Motor neuron (in vitro differentiated cells): ENCODE results near the gene MUC6. TPM values are rescaled to one million over a fixed set of nuclear protein-coding genes. Genes with fewer than 3 reads are reported as not detected.

Experiments
- ATAC-seq, 8 experiments: fragments of 200-7000 bp; cut with Tn5 transposase; replicated peaks in 6 of 8; 2 replicates each; pipeline ENCODE4 v1.8.0; 2021; ENCODE audit warnings: mild to moderate bottlenecking in 8 of 8, moderate library complexity in 8 of 8
- H3K27ac ChIP-seq, 2 donors: fragments of 250-450 bp; sonication (Bioruptor Pico); 2 replicates each; pipeline ENCODE4 v1.9.0; 2021; ENCODE audit warnings: antibody characterized with exemption in 2 of 2, mild to moderate bottlenecking in 2 of 2, moderate library complexity in 1 of 2
- H3K4me1 ChIP-seq, 2 donors: fragments of 250-450 bp; sonication (Bioruptor Pico); replicated peaks in 1 of 2; 2 replicates each; pipeline ENCODE4 v1.6.1; 2021; ENCODE audit warnings: antibody characterized with exemption in 2 of 2, mild to moderate bottlenecking in 2 of 2, moderate library complexity in 1 of 2
- H3K4me3 ChIP-seq, 5 donors: fragments of 250-450 bp; sonication (Bioruptor Pico); 2 replicates each; pipeline ENCODE4 v1.9.0; 2021; ENCODE audit warnings: antibody characterized with exemption in 5 of 5, mild to moderate bottlenecking in 5 of 5, moderate library complexity in 4 of 5
- WGBS, 10 experiments: fragments of 450-650 bp; shearing (Covaris generic); methylation state at CpG; one replicate each; pipeline ENCODE4 v1.0.0; 2022; 5-methylcytosine and 5-hydroxymethylcytosine counted together
- in situ Hi-C, 9 experiments: fragments of 400-800 bp; cut with MboI; loops; one replicate each; pipeline ENCODE4 v1.15.0; 2021; ENCODE audit warnings: low sequenced_read_pairs in 9 of 9, low pct_unique_long_range_greater_than_20kb in 2 of 9; ENCODE audit not compliant: unreplicated experiment in 9 of 9
- total RNA-seq, 8 experiments: library from RNA; unstranded; fragments of 300-600 nt; gene quantifications; 2 replicates each; pipeline versions ENCODE4 v1.2.3 to v1.2.4, GENCODE V29; 2022

The MUC6 gene
- total RNA-seq, 8 experiments from 2014 or later, result under 0.01 to 1.9 (median 0.82) TPM

- ATAC-seq, result peak; percentile 71 to 96 (median 92)
- 0 to 100% (median 50%) methylated on average over 1 to 8 of the region's 22 CpGs; no CpG with 5 or more reads in 2 of the 10 experiments for WGBS, 10 experiments
- in situ Hi-C loops, result no loop called here
- H3K27ac ChIP-seq, result peak overlapping the region; percentile 83 to 88
- H3K4me3 ChIP-seq, result peak overlapping the region in 1 of 5 donors; percentile 10
- H3K4me1 ChIP-seq, result peaks cover 8 to 31% of the 10 kb centered on the region in 2 donors
Observed at GRCh38 chr11:995752-996420, 40.6 kb downstream of the MUC6 start.

GRCh38 chr11:995044-995751 is 41.3 kb downstream of the MUC6 start:
- ATAC-seq, result no peak
- Histone ChIP-seq H3K27ac (no peak overlapping the region), H3K4me3 (no peak overlapping the region), H3K4me1 (peaks cover 8 to 24% of the 10 kb centered on the region in 2 donors)
- in situ Hi-C loops, result no loop called here
- WGBS, 10 experiments, result 88 to 100% (median 95%) methylated on average over 2 to 3 of the region's 16 CpGs; no CpG with 5 or more reads in 6 of the 10 experiments

- Histone ChIP-seq H3K27ac (no peak overlapping the region), H3K4me3 (no peak overlapping the region), H3K4me1 (peaks cover 8 to 22% of the 10 kb centered on the region in 2 donors)
- 78 to 100% (median 91%) methylated on average over 2 to 5 of the region's 35 CpGs; no CpG with 5 or more reads in 7 of the 10 experiments for WGBS, 10 experiments
- in situ Hi-C loops, result no loop called here
- ATAC-seq, result no peak
Observed at GRCh38 chr11:993632-994167, 42.8 kb downstream of the MUC6 start.

- Histone ChIP-seq H3K27ac (no peak overlapping the region), H3K4me1 (peaks cover 8 to 17% of the 10 kb centered on the region in 2 donors), H3K4me3 (no peak overlapping the region)
- ATAC-seq, result no peak
- in situ Hi-C loops, result no loop called here
- 86 to 100% (median 96%) methylated on average over 3 to 13 of the region's 16 CpGs; no CpG with 5 or more reads in 7 of the 10 experiments for WGBS, 10 experiments
Observed at GRCh38 chr11:992577-992976, 43.9 kb downstream of the MUC6 start.

- no peak overlapping the region for H3K27ac ChIP-seq
- in situ Hi-C loops, result no loop called here
- no peak for ATAC-seq
- peaks cover 8 to 10% of the 10 kb centered on the region in 2 donors for H3K4me1 ChIP-seq
- no peak overlapping the region for H3K4me3 ChIP-seq
- WGBS, 10 experiments, result 70 to 100% (median 93%) methylated on average over 2 to 12 of the region's 24 CpGs; no CpG with 5 or more reads in 3 of the 10 experiments
Observed at GRCh38 chr11:991711-992307, 44.7 kb downstream of the MUC6 start.

- Histone ChIP-seq H3K27ac (no peak overlapping the region), H3K4me1 (peaks cover 1 to 2% of the 10 kb centered on the region in 2 donors), H3K4me3 (no peak overlapping the region)
- in situ Hi-C loops, result no loop called here
- 53 to 100% (median 80%) methylated on average over 2 to 3 of the region's 12 CpGs; no CpG with 5 or more reads in 7 of the 10 experiments for WGBS, 10 experiments
- ATAC-seq, result no peak
Observed at GRCh38 chr11:991034-991433, 45.5 kb downstream of the MUC6 start.

- ATAC-seq, result no peak
- in situ Hi-C loops, result no loop called here
- H3K27ac ChIP-seq, result no peak overlapping the region
- 60 to 100% (median 85%) methylated on average over 1 to 4 of the region's 10 CpGs; no CpG with 5 or more reads in 6 of the 10 experiments for WGBS, 10 experiments
- no peaks in the 10 kb centered on the region for H3K4me1 ChIP-seq
- H3K4me3 ChIP-seq, result no peak overlapping the region
Observed at GRCh38 chr11:990101-990500, 46.4 kb downstream of the MUC6 start.

GRCh38 chr11:987671-988070 is 48.8 kb downstream of the MUC6 start:
- H3K4me3 ChIP-seq, result no peak overlapping the region
- 94 to 97% methylated on average over 3 to 8 of the region's 15 CpGs; no CpG with 5 or more reads in 8 of the 10 experiments for WGBS, 10 experiments
- in situ Hi-C loops, result no loop called here
- no peaks in the 10 kb centered on the region for H3K4me1 ChIP-seq
- no peak for ATAC-seq
- no peak overlapping the region for H3K27ac ChIP-seq

- in situ Hi-C loops, result no loop called here
- WGBS, 10 experiments, result 96 to 100% (median 100%) methylated on average over 1 to 7 of the region's 9 CpGs; no CpG with 5 or more reads in 6 of the 10 experiments
- ATAC-seq, result no peak
- H3K27ac ChIP-seq, result no peak overlapping the region
- H3K4me3 ChIP-seq, result no peak overlapping the region
- H3K4me1 ChIP-seq, result no peaks in the 10 kb centered on the region
Observed at GRCh38 chr11:986952-987305, 49.6 kb downstream of the MUC6 start.

GRCh38 chr11:986270-986951 is 50.1 kb downstream of the MUC6 start:
- H3K4me1 ChIP-seq, result no peaks in the 10 kb centered on the region
- in situ Hi-C loops, result no loop called here
- peak in 1 of 8 experiments; percentile 14 for ATAC-seq
- 90 to 100% methylated on average over 2 of the region's 28 CpGs; no CpG with 5 or more reads in 8 of the 10 experiments for WGBS, 10 experiments
- no peak overlapping the region for H3K4me3 ChIP-seq
- H3K27ac ChIP-seq, result no peak overlapping the region

- 80% methylated on average over 1 of the region's 20 CpGs; no CpG with 5 or more reads in 9 of the 10 experiments for WGBS, 10 experiments
- H3K4me1 ChIP-seq, result no peaks in the 10 kb centered on the region
- in situ Hi-C loops, result no loop called here
- no peak overlapping the region for H3K27ac ChIP-seq
- H3K4me3 ChIP-seq, result no peak overlapping the region
- no peak for ATAC-seq
Observed at GRCh38 chr11:985848-986247, 50.7 kb downstream of the MUC6 start.

- in situ Hi-C loops, result no loop called here
- ATAC-seq, result no peak
- no peak overlapping the region for H3K4me3 ChIP-seq
- no peak overlapping the region for H3K27ac ChIP-seq
- no peaks in the 10 kb centered on the region for H3K4me1 ChIP-seq
- WGBS, 10 experiments, result 90% methylated on average over 6 of the region's 21 CpGs; no CpG with 5 or more reads in 9 of the 10 experiments
Observed at GRCh38 chr11:985406-985805, 51.1 kb downstream of the MUC6 start.
